GM18499 (cell line): Measurements from ENCODE around the gene NUP210.
"Not testable (repeated sequence)": the region's sequence is repeated elsewhere in the genome, so short reads cannot be mapped to it uniquely, and the experiment has no call there.

Source experiments
- ATAC-seq: cut with Tn5 transposase; IDR thresholded peaks from one replicate; pipeline ENCODE4 v1.9.1; 2021; ENCODE audit warnings: moderate number of reproducible peaks; ENCODE audit not compliant: insufficient read depth, unreplicated experiment

NUP210 gene

GRCh38 chr3:13420045-13420830, at the start of gene NUP210:
TSS of gene NUP210 (minus strand) at chr3:13420322. CDS start at chr3:13420226, 96 bp downstream.
- no peak for ATAC-seq

- no peak for ATAC-seq
Observed at GRCh38 chr3:13466781-13467180, 46.7 kb upstream of the NUP210 start.

- ATAC-seq: no peak
Observed at GRCh38 chr3:13465236-13465873, 45.2 kb upstream of the NUP210 start.

GRCh38 chr3:13463618-13464400, 43.7 kb upstream of the NUP210 start:
- no peak for ATAC-seq

- ATAC-seq: no peak
Observed at GRCh38 chr3:13462822-13463221, 42.7 kb upstream of the NUP210 start.

GRCh38 chr3:13462125-13462629, 42.1 kb upstream of the NUP210 start:
- ATAC-seq: no peak

- ATAC-seq: no peak
Observed at GRCh38 chr3:13461169-13462124, 41.3 kb upstream of the NUP210 start.

- ATAC-seq: no peak
Observed at GRCh38 chr3:13460341-13460736, 40.2 kb upstream of the NUP210 start.

- no peak for ATAC-seq
Observed at GRCh38 chr3:13459605-13460340, 39.7 kb upstream of the NUP210 start.

- ATAC-seq: no peak
Observed at GRCh38 chr3:13457593-13457992, 37.5 kb upstream of the NUP210 start.

GRCh38 chr3:13455644-13456043, 35.5 kb upstream of the NUP210 start:
- no peak for ATAC-seq

GRCh38 chr3:13452490-13453335, 32.6 kb upstream of the NUP210 start:
- ATAC-seq: no peak

- ATAC-seq: peak; percentile 11
Observed at GRCh38 chr3:13451301-13451673, 31.2 kb upstream of the NUP210 start.

- not testable (repeated sequence) for ATAC-seq
Observed at GRCh38 chr3:13442882-13443281, 22.8 kb upstream of the NUP210 start.

GRCh38 chr3:13440204-13440817, 20.2 kb upstream of the NUP210 start:
- no peak for ATAC-seq

GRCh38 chr3:13436213-13436612, 16.1 kb upstream of the NUP210 start:
- ATAC-seq: not testable (repeated sequence)

- no peak for ATAC-seq
Observed at GRCh38 chr3:13433912-13434311, 13.8 kb upstream of the NUP210 start.

GRCh38 chr3:13432093-13432492, 12.0 kb upstream of the NUP210 start:
- ATAC-seq: no peak
